Endothelial cell of umbilical vein (primary cell): ENCODE measurements around the gene LONP2. TPM values are rescaled to one million over a fixed set of nuclear protein-coding genes. Genes with fewer than 3 reads are reported as not detected.

Source experiments
- BruUV-seq: library from RNA; stranded (reverse); fragments of 400-500 nt; replicated peaks from 2 replicates; lab custom pipeline; 2021; lab: Mats Ljungman, UMichigan
- CTCF ChIA-PET: fragments of 300-600, 350-600 bp; sonication (Branson Sonifier 250); formaldehyde crosslinking; loops from one replicate; lab custom pipeline; 2021; ENCODE audit warnings: antibody characterized with exemption, inconsistent platforms; lab: Charles Lee
- POLR2A ChIA-PET: fragments of 300-600, 350-600 bp; sonication (Branson Sonifier 250); formaldehyde crosslinking; loops from one replicate; lab custom pipeline; 2021; ENCODE audit warnings: antibody characterized with exemption, inconsistent platforms; lab: Charles Lee
- DNase-seq: peaks from one replicate; pipeline ENCODE4 v3.0.0-alpha.2; 2011; ENCODE audit warnings: low read depth, low spot score
- FAIRE-seq: peaks from 2 replicates; lab custom pipeline; 2011; peaks lifted over from hg19 to GRCh38; lab: Jason Lieb, UNC
- H2AFZ ChIP-seq: 2 replicates; pipeline ENCODE4 v1.6.0; 2012; ENCODE audit warnings: low read depth, low read length, control low read depth, inconsistent platforms
- H3K27ac ChIP-seq: 2 replicates; pipeline ENCODE4 v1.5.1; 2011; ENCODE audit warnings: low read depth, mild to moderate bottlenecking, control low read depth, low read length, moderate library complexity; ENCODE audit not compliant: insufficient read depth
- H3K27me3 ChIP-seq, 2 experiments: 2 replicates each; pipeline versions ENCODE4 v1.6.0 to v1.6.1; 2011; ENCODE audit warnings: low read length in 2 of 2, mixed read lengths in 1 of 2; ENCODE audit not compliant: control insufficient read depth in 2 of 2, insufficient read depth in 2 of 2
- H3K36me3 ChIP-seq, 2 experiments: 2 replicates in 1 of 2; 3 replicates in 1 of 2; pipeline ENCODE4 v1.5.1; 2011; ENCODE audit warnings: low read length in 2 of 2, mild to moderate bottlenecking in 1 of 2, moderate library complexity in 1 of 2; ENCODE audit not compliant: control insufficient read depth in 2 of 2, insufficient read depth in 2 of 2; ENCODE audit errors: extremely low read depth in 1 of 2
- H3K4me1 ChIP-seq: 3 replicates; pipeline ENCODE4 v1.5.1; 2011; ENCODE audit warnings: mild to moderate bottlenecking, low read length; ENCODE audit not compliant: control insufficient read depth, insufficient read depth; ENCODE audit errors: extremely low read depth
- H3K4me2 ChIP-seq: 2 replicates; pipeline ENCODE4 v1.6.1; 2011; ENCODE audit warnings: low read length, control low read depth, mixed read lengths; ENCODE audit not compliant: insufficient read depth
- H3K4me3 ChIP-seq, 3 experiments: fragments of 200-600 bp in 1 of 3; sonication (generic), shearing (Covaris generic) in 1 of 3; replicated peaks in 1 of 3; 2 replicates each; pipeline ENCODE4 v1.5.1; 2011 to 2016; ENCODE audit warnings: control low read depth in 3 of 3, low read length in 3 of 3, mild to moderate bottlenecking in 2 of 3, inconsistent platforms in 1 of 3, low read depth in 1 of 3, moderate library complexity in 1 of 3; ENCODE audit not compliant: insufficient read depth in 1 of 3
- H3K79me2 ChIP-seq: 2 replicates; pipeline ENCODE4 v1.6.0; 2012; ENCODE audit warnings: low read length, inconsistent platforms; ENCODE audit not compliant: control insufficient read depth, insufficient read depth
- H3K9ac ChIP-seq: replicated peaks from 2 replicates; pipeline ENCODE3; 2011; ENCODE audit warnings: low read length, control low read depth; ENCODE audit not compliant: insufficient read depth; ENCODE audit errors: extremely low read depth
- H3K9me1 ChIP-seq: replicated peaks from 3 replicates; pipeline ENCODE4 v1.6.0; 2011; ENCODE audit warnings: mild to moderate bottlenecking, low read length; ENCODE audit not compliant: control insufficient read depth, insufficient read depth; ENCODE audit errors: extremely low read depth
- H3K9me3 ChIP-seq: replicated peaks from 2 replicates; pipeline ENCODE4 v1.5.1; 2012; ENCODE audit warnings: low read length, inconsistent platforms; ENCODE audit not compliant: control insufficient read depth, insufficient read depth
- H4K20me1 ChIP-seq: replicated peaks from 2 replicates; pipeline ENCODE3; 2011; ENCODE audit warnings: mild to moderate bottlenecking, low read length; ENCODE audit not compliant: control insufficient read depth, insufficient read depth; ENCODE audit errors: extremely low read depth
- EZH2 ChIP-seq: IDR thresholded peaks from 2 replicates; pipeline ENCODE4 v1.6.1; 2012; ENCODE audit warnings: borderline replicate concordance, low read depth, mild to moderate bottlenecking, moderate library complexity, low read length, inconsistent platforms; ENCODE audit not compliant: severe bottlenecking
- FOS ChIP-seq: IDR thresholded peaks from 2 replicates; pipeline ENCODE4 v1.6.1; 2011; ENCODE audit warnings: mild to moderate bottlenecking, low read length, moderate library complexity, borderline replicate concordance; ENCODE audit not compliant: insufficient read depth
- GATA2 ChIP-seq: IDR thresholded peaks from 2 replicates; pipeline ENCODE4 v1.7.0; 2011; ENCODE audit warnings: low read depth, mild to moderate bottlenecking, moderate library complexity, mixed read lengths, low read length; ENCODE audit not compliant: insufficient read length, insufficient read depth
- JUN ChIP-seq: IDR thresholded peaks from 2 replicates; pipeline ENCODE4 v1.6.1; 2011; ENCODE audit warnings: borderline replicate concordance, low read depth; ENCODE audit not compliant: insufficient read length, insufficient read depth
- MYC ChIP-seq: IDR thresholded peaks from one replicate; pipeline ENCODE4 v1.6.1; 2011; ENCODE audit warnings: mild to moderate bottlenecking, low read depth, low read length
- POLR2A ChIP-seq: IDR thresholded peaks from 2 replicates; pipeline ENCODE4 v1.6.1; 2012; ENCODE audit warnings: low read depth, mild to moderate bottlenecking, control low read depth, low read length
- POLR2AphosphoS5 ChIP-seq: IDR thresholded peaks from 2 replicates; pipeline ENCODE4 v1.6.1; 2012; ENCODE audit warnings: low read depth, mild to moderate bottlenecking, control low read depth, low read length, moderate library complexity; ENCODE audit not compliant: insufficient read depth
- dilution Hi-C: fragments of 300-500 bp; cut with MboI; formaldehyde crosslinking; loops from one replicate; pipeline ENCODE4 v1.15.0; 2019; ENCODE audit warnings: low sequenced_read_pairs; ENCODE audit not compliant: extremely low pct_ligation_motif_present
- intact Hi-C: fragments of 100-400 bp; cut with micrococcal nuclease; formaldehyde crosslinking; loops from one replicate; pipeline ENCODE4 v1.10.0; 2022
- polyA plus RNA-seq, 4 experiments: library from polyadenylated mRNA; depleted of rRNA in 3 of 4; stranded (reverse) in 3 of 4; unstranded in 1 of 4; fragments of >200 nt; gene quantifications; 2 replicates each; pipeline versions ENCODE4 v1.2.1 to v1.2.3, GENCODE V29; 2011 to 2012; ENCODE audit warnings: missing spikeins in 1 of 4
- total RNA-seq: library from RNA; stranded (reverse); gene quantifications from 2 replicates; pipeline ENCODE4 v1.2.3, GENCODE V29; 2021
- TF ChIP-seq, protein P1 (sequence below), 2 donors: IDR thresholded peaks; 1 replicate in 1 of 2; 2 replicates in 1 of 2; pipeline ENCODE4 v1.5.1; 2011; ENCODE audit warnings: low read length in 2 of 2, mild to moderate bottlenecking in 2 of 2, moderate library complexity in 2 of 2, control low read depth in 1 of 2, inconsistent platforms in 1 of 2, low read depth in 1 of 2; ENCODE audit not compliant: insufficient read depth in 1 of 2; ENCODE audit errors: extremely low read depth in 1 of 2
- TF ChIP-seq, protein P2 (sequence below): IDR thresholded peaks from 2 replicates; pipeline ENCODE4 v1.6.1; 2011; ENCODE audit not compliant: insufficient read depth, insufficient read length

LONP2 gene
- total and polyA plus RNA-seq, 2 donors (not counting 3 experiments of a cell fraction or from before 2014, with no cell fraction given), result 13.5 to 38.4 TPM

GRCh38 chr16:48369765-48370164 lies 125.7 kb downstream of the LONP2 start:
- no peaks in the 10 kb centered on the region for H3K27me3 ChIP-seq
- CTCF ChIA-PET, result interaction anchor here (1.2 to 5.3 kb wide), 6 partner anchors 9 to 260 kb away, joined by 3 to 39 read pairs (median 6); no protein-coding TSS in a partner anchor
- TF ChIP-seq POLR2AphosphoS5 (no peak), FOS (no peak), JUN (no peak), MYC (no peak), GATA2 (no peak), EZH2 (no peak), POLR2A (no peak)
- TF ChIP-seq, protein P1, sequence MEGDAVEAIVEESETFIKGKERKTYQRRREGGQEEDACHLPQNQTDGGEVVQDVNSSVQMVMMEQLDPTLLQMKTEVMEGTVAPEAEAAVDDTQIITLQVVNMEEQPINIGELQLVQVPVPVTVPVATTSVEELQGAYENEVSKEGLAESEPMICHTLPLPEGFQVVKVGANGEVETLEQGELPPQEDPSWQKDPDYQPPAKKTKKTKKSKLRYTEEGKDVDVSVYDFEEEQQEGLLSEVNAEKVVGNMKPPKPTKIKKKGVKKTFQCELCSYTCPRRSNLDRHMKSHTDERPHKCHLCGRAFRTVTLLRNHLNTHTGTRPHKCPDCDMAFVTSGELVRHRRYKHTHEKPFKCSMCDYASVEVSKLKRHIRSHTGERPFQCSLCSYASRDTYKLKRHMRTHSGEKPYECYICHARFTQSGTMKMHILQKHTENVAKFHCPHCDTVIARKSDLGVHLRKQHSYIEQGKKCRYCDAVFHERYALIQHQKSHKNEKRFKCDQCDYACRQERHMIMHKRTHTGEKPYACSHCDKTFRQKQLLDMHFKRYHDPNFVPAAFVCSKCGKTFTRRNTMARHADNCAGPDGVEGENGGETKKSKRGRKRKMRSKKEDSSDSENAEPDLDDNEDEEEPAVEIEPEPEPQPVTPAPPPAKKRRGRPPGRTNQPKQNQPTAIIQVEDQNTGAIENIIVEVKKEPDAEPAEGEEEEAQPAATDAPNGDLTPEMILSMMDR (IDR thresholded peaks at IDR 0.05; ENCODE audit: extremely low read depth in 1 of 2, insufficient read depth in 1 of 2, low read depth in 1 of 2, low read length in 2 of 2), result no peak
- TF ChIP-seq, protein P2, sequence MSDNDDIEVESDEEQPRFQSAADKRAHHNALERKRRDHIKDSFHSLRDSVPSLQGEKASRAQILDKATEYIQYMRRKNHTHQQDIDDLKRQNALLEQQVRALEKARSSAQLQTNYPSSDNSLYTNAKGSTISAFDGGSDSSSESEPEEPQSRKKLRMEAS, result no peak
- DNase-seq (no peak), FAIRE-seq (no peak)
- H3K4me1 ChIP-seq, result peaks cover 14% of the 10 kb centered on the region
- no peaks in the 10 kb centered on the region for H3K9me3 ChIP-seq
- H4K20me1 ChIP-seq, result peaks cover 22% of the 10 kb centered on the region
- no peaks in the 10 kb centered on the region for H3K36me3 ChIP-seq
- no peak overlapping the region for H3K4me2 ChIP-seq
- BruUV-seq, result no TSS peak
- no peak overlapping the region for H3K9ac ChIP-seq
- no peak overlapping the region for H2AFZ ChIP-seq
- H3K4me3 ChIP-seq, result no peak overlapping the region
- POLR2A ChIA-PET, result no interaction called here
- dilution Hi-C loops (no loop called here), intact Hi-C loops (loop anchor here (5.0 to 10.0 kb wide), 3 partner anchors 173 to 1395 kb away; partner anchors contain the start of gene DNAJA2)
- H3K27ac ChIP-seq, result no peak overlapping the region
- H3K9me1 ChIP-seq, result no peaks in the 10 kb centered on the region
- H3K79me2 ChIP-seq, result peaks cover 89% of the 10 kb centered on the region
